KOPT-K1 (cell line): ENCODE data around the gene ADAM11.
"Not testable (repeated sequence)": the region's sequence is repeated elsewhere in the genome, so short reads cannot be mapped to it uniquely, and the experiment has no call there.

Experiments
- H3K27ac ChIP-seq: fragments of 200-600 bp; sonication (generic); 2 replicates; pipeline ENCODE4 v1.5.1; 2016; ENCODE audit warnings: antibody characterized with exemption, mild to moderate bottlenecking, low read depth, low read length; ENCODE audit not compliant: poor library complexity, severe bottlenecking
- H3K36me3 ChIP-seq: fragments of 200-600 bp; sonication (generic); 2 replicates; pipeline ENCODE4 v1.5.1; 2017; ENCODE audit warnings: antibody characterized with exemption, mild to moderate bottlenecking, low read length, moderate library complexity; ENCODE audit not compliant: insufficient read depth
- H3K9me3 ChIP-seq: fragments of 200-600 bp; sonication (generic); 2 replicates; pipeline ENCODE4 v1.5.1; 2017; ENCODE audit warnings: antibody characterized with exemption, low read length, mild to moderate bottlenecking; ENCODE audit not compliant: insufficient read depth, poor library complexity, severe bottlenecking

Gene ADAM11, protein sequence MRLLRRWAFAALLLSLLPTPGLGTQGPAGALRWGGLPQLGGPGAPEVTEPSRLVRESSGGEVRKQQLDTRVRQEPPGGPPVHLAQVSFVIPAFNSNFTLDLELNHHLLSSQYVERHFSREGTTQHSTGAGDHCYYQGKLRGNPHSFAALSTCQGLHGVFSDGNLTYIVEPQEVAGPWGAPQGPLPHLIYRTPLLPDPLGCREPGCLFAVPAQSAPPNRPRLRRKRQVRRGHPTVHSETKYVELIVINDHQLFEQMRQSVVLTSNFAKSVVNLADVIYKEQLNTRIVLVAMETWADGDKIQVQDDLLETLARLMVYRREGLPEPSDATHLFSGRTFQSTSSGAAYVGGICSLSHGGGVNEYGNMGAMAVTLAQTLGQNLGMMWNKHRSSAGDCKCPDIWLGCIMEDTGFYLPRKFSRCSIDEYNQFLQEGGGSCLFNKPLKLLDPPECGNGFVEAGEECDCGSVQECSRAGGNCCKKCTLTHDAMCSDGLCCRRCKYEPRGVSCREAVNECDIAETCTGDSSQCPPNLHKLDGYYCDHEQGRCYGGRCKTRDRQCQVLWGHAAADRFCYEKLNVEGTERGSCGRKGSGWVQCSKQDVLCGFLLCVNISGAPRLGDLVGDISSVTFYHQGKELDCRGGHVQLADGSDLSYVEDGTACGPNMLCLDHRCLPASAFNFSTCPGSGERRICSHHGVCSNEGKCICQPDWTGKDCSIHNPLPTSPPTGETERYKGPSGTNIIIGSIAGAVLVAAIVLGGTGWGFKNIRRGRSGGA

DNA sequence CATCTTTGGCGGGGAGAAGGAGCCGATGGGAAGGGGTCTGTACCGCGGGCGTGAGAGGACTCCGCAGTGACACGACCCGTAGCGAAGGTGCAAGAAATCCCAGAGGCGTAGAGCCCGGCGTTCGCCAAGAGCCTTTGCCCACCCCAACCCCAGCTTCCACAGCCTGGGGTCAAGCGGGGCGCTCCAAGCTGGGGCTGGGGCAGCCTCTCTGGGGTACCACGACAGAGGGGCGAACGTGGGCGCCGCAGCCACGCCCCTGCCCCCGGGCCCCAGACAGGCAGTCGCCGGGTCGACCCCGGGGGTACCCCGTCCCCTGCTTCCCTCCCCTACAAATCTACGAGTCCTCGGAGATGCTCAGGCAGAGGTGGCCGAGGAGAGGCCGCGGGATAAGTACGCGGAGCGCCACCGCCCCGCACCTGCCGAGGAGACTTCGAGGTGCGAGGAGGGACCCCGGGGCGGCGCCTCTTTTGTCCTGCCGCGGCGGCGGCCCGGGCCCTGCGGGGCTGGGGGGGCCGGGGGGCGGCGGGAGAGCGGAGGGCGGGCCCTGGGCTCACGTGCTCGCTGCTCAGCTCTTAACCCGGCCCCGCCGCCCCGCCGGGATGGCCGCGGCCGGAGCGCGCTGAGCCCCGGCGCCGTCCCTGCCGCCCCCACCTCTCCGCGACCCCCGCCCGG is at the start of gene ADAM11:
Gene ADAM11, plus strand, starts transcription at position 575 of the 672 bp plus-strand sequence. CDS start 212 bp downstream, outside the sequence.
- Histone ChIP-seq H3K27ac (no peak within 1 kb of the TSS), H3K9me3 (no peaks in the 10 kb centered on the region), H3K36me3 (no peaks in the 10 kb centered on the region)

DNA sequence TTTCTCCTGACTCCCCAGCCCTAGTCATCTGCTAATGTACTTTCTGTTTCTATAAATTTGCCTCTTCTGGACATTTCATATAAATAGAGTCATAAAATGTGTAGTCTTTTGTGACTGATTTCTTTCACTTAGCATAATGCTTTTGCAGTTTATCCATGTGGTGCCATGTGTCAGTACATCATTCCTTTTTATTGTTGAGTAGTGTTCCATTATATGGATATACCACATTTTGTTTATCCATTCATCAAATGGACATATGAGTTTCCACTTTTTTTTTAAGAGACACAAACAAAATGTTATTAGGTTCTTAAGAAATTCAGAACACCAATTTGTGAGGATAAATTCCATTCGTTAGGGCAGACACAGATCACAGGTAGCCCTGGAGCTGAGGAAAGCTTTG is 39.3 kb upstream of the ADAM11 start:
- Histone ChIP-seq H3K36me3 (peaks cover 69% of the 10 kb centered on the region), H3K9me3 (no peaks in the 10 kb centered on the region), H3K27ac (no peak overlapping the region)

DNA sequence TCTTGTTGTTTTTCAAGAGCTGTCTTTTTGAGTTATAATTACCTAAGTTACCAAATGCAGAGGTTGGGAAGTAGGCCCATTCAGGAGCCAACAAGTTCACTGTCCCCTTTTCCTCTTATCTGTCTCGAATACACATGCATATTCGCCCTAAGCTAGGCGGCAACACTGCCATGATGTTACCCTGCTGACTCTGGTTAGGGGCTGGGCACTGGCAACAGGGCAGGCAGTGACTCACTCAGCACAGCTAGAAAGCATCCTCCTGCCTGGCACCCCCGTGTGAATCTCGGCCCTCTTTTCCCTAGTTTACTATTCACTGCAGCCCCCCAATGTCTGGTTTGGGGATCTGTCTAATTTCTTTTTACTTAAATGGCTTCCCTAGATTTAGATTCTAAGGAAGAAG is 36.5 kb upstream of the ADAM11 start:
- Histone ChIP-seq H3K9me3 (no peaks in the 10 kb centered on the region), H3K36me3 (peaks cover 75% of the 10 kb centered on the region), H3K27ac (no peak overlapping the region)

DNA sequence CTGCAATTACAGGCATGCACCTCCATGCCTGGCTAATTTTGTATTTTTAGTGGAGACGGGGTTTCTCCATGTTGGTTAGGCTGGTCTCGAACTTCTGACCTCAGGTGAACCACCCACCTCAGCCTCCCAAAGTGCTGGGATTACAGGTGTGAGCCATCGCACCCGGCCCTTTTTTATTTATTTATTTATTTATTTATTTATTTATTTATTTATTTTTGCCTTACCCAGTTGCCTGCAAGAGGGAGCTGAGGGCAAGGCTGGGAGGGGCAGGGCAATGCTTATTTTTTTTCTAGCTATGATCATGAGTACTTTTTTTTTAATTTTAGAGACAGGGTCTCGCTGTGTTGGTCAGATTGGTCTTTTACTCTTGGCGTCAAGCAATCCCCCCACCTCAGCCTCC is 32.7 kb upstream of the ADAM11 start:
- H3K27ac ChIP-seq, H3K9me3 ChIP-seq: not testable (repeated sequence)
- peaks cover 85% of the 10 kb centered on the region for H3K36me3 ChIP-seq

DNA sequence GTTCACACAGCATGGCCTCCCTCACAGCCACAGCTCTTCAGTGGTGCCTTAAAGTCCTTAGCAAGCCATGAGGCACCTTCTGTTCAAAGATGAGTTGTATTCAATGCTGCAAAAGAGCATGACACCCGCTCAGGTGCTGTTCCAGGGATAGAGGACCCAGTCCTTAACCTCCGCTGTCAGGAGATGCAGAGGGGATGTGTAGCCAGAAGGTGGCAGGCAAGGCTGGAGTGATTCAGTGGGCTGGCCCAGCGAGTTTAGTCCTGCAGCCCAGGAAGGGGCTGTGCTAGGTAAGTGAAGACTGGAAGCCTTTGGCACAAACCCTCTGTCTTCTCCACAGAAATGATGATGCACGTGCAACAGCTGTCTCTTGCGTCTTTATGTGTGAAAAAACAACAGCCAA is 25.0 kb upstream of the ADAM11 start:
- H3K36me3 ChIP-seq, result peaks cover 93% of the 10 kb centered on the region
- no peak overlapping the region for H3K27ac ChIP-seq
- no peaks in the 10 kb centered on the region for H3K9me3 ChIP-seq

DNA sequence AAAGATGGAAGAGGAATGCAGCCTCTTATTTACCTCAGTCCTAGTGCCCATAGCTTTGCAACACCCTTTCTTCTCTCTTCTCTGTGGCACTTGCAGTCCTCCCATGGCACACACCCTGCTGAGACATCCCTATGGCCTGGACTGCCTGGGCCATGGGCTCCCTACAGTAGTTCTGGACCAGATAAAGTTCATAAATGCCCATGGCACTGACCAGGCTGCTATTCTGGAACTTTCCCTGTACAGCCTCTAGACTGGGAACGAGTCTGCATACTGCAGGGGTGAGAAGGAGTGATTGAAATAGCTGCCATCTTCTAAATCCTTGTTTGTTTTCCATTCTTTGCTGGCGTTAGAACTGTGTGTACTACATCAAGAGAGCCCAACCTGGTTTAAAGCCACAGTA is 24.5 kb upstream of the ADAM11 start:
- H3K9me3 ChIP-seq, result no peaks in the 10 kb centered on the region
- peaks cover 93% of the 10 kb centered on the region for H3K36me3 ChIP-seq
- H3K27ac ChIP-seq, result no peak overlapping the region

DNA sequence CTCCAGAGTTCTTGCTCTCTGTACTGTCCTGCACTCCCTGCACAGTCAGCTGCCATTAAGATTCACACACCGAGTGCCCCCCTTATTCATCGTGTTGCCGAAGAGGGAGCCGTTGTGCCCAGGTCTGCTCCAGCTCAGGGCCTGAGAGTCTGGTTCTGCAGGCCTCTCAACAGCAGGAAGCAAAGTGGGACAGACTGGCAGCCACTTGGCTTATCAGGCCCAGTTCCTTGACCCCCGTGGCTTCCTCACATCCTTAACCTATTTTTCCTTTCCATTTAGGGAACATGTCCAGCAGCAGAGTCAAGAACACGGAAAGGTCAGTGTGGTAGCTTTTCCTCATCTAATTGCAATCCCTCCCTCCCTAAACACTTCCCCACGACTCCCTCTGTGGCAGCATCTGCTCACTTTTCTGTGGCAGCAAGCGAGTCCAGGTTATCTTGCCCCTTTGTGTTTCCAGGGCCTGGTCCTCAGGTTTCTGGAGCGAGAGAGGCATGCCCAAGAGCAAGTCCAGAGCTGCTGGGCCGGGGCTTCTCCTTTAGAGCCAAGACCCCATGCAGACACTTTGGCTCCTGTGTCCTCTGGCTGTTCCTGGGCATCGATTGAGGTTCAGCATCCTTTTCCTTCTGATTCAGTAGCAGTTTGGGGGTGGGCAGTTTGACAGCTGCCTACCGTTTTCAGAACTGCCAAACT is 22.1 kb upstream of the ADAM11 start:
- Histone ChIP-seq H3K27ac (no peak overlapping the region), H3K36me3 (peaks cover 88% of the 10 kb centered on the region), H3K9me3 (no peaks in the 10 kb centered on the region)

DNA sequence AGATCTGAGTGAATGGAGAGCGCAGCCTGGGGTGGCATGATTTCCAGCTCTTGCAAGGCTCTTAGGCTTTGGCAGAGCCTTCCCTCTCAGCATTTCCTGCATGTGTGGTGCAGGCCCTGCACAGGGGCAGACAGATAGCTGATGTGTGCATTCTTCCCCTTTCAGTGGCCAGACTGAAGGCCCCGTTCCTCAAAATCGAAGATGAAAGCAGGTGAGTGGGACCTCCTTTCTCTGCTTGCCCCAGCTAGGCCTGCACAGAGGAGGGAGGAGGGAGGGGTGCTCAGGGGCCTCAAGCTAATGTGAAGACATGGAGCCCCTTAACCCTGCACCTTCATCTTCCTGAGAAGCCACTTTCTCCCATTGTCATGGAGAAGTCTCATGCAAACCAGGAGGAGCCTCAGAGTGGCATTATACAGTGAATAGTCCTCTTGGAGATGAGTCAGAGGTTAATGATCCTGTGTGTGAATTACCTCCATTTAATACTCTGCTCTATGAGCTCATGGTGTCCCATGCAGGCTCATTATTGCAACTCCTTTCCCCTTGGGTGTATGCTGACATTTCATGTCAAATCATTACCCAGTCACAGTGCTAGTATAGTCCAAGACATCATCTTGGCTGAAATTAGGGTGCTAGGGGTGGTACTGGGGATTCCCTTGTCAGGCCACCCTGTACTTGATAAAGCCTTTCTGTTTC is 20.4 kb upstream of the ADAM11 start:
- Histone ChIP-seq H3K27ac (no peak overlapping the region), H3K9me3 (no peaks in the 10 kb centered on the region), H3K36me3 (peaks cover 90% of the 10 kb centered on the region)

DNA sequence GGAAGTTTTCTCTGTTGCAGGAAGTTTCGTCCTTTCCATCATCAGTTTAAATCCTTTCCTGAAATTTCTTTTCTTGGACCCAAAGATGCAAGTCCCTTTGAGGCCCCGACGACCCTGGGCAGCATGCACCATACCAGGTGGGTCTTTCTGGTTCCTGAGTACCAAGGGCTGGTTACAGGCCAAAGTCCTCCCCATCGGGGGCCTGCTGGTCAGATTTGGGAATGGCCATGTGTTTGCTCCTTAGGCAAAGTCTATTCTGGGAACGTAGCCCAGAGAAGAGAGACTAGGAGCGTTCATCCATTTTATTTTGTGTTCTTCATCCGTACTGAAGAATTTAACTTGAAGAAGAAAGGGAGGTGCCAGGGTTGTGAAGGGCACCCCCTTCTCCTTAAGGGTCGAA is 17.5 kb upstream of the ADAM11 start:
- no peak overlapping the region for H3K27ac ChIP-seq
- H3K36me3 ChIP-seq, result peaks cover 68% of the 10 kb centered on the region
- no peaks in the 10 kb centered on the region for H3K9me3 ChIP-seq

DNA sequence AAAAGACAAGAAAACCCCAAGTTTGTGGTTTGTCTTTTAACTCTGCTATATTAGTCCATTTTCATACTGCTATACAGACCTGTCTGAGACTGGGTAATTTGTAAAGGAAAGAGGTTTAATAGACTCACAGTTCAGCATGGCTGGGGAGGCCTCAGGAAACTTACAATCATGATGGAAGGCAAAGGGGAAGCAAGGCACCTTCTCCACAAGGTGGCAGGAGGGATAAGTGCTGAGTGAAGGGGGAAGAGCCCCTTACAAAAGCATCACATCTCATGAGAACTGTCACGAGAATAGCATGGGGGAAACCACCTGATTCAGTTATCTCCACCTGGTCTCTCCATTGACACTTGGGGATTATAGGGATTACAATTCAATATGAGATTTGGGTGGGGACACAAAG is 13.5 kb upstream of the ADAM11 start:
- no peaks in the 10 kb centered on the region for H3K9me3 ChIP-seq
- H3K36me3 ChIP-seq, result peaks cover 65% of the 10 kb centered on the region
- no peak overlapping the region for H3K27ac ChIP-seq

DNA sequence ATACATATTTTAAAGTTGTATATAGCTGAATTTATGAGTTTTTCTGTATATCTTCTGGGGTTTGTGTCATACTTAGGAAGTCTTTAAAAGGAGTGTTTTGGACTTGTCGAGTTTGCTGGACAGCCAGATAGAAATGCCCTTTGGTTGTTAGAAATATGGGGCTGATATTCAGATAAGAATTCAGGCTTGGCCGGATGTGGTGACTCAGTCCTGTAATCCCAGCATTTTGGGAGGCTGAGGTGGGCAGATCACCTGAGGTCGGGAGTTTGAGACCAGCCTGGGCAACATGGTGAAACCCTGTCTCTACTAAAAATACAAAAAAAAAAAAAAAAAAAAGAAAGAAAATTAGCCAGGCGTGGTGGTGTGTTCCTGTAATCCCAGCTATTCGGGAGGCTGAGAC is 13.1 kb upstream of the ADAM11 start:
- H3K27ac ChIP-seq, H3K9me3 ChIP-seq: not testable (repeated sequence)
- peaks cover 66% of the 10 kb centered on the region for H3K36me3 ChIP-seq

DNA sequence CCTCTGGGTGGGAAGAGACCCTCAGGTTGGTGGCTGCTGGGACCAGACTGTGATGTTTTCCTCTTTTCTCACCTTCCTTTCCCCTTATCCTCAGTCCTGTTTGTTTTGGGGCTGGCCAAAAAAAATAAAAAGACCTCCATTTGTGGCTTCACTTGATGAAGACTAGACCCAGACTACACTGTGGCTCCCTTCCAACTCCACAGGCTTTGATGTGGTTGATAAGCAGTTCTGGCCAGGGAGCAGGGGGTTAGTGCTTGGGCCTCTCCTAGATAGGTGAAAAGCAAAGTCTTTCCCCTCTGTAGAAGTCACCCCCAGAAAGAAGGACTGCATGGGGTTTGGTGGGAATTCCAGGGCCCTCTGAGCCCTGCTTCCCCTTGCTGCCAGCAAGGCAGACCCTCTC is 11.2 kb upstream of the ADAM11 start:
- no peaks in the 10 kb centered on the region for H3K9me3 ChIP-seq
- no peak overlapping the region for H3K27ac ChIP-seq
- peaks cover 65% of the 10 kb centered on the region for H3K36me3 ChIP-seq

DNA sequence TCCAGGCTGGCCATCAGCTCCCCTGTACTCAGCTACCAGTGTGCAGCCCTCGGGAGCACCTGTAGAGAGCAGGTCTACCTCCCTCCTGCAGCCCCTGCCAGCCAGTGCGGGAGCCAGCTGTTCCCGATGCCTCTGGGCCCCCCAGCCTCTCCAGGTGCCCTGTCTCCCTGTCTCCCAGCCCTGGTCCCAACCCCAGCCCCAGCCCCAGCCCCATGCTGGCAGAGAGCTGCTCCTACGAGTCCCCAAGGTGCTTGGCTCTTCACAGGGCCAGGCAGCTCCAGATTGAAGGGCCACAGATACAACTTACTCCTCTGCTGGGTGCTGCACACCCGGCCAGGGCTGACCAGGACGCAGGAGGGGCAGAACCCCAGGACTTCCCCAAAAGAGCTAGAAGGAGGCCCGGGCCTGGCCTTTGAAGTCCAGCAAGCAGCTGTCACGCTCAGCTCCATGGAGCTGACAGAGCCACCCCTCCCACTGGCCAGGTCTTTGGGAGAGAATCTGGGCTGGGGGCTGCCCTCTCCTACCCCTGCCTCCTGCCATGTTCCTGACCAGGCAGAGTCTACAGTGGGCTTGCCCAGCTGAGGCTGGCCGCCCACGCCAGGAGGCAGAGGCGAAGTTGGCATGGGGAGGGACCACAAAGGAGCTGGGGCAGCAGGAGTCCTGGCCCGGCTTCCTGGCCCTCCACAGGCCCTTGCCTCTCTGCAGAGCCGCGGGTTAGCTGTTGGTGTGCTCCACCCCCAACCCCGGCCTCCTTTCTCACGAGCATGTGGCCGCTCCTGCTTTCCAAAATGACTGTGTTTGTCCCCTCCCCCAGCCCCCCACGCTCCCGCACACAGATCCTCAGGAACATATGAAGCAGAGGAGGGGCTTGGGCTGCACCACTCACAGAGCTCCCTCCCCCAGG is 9.5 kb upstream of the ADAM11 start:
- Histone ChIP-seq H3K9me3 (no peaks in the 10 kb centered on the region), H3K27ac (no peak overlapping the region), H3K36me3 (peaks cover 55% of the 10 kb centered on the region)

DNA sequence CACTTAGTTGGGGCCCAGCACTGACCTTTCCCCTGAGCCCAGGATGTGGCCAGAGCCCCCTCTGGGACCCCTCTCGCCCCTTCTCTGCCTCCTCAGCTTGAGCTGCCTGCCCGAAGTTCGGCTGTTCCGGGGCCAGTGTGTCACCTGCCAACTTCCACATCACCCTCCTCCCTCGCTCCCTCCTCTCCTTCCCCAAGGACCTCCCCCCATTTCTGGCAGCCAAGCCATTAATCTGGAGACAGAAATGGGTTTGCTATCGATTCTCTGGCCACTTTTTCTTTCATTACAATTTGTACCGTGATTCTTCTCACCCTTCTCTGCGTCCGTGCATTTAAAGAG is 8.8 kb upstream of the ADAM11 start:
- no peak overlapping the region for H3K27ac ChIP-seq
- no peaks in the 10 kb centered on the region for H3K9me3 ChIP-seq
- peaks cover 55% of the 10 kb centered on the region for H3K36me3 ChIP-seq
